Smooth muscle cell of bladder (primary cell): ENCODE measurements around the gene MASTL. TPM values are rescaled to one million over a fixed set of nuclear protein-coding genes. Genes with fewer than 3 reads are reported as not detected.

ENCODE experiments used
- total RNA-seq: library from RNA; depleted of rRNA; stranded (reverse); fragments of >200 nt; gene quantifications from 2 replicates; pipeline ENCODE4 v1.2.3, GENCODE V29; 2014

The MASTL gene
- 6.8 and 8.1 TPM in 2 replicates for total RNA-seq

GRCh38 chr10:27155066-27155754 lies at the start of gene MASTL:
TSS of gene MASTL (plus strand) at chr10:27155352. CDS start at chr10:27155427, 75 bp downstream.

Other genes starting within 250 kb of the MASTL start
- gene ANKRD26, start 54.9 kb upstream of the MASTL start, total RNA-seq = 8.5 and 8.7 TPM in 2 replicates
- gene YME1L1, start 968 bp upstream of the MASTL start, total RNA-seq = 126 and 135 TPM in 2 replicates
- 15.2 and 19.8 TPM in 2 replicates for gene ACBD5, start 85.4 kb downstream of the MASTL start, total RNA-seq